ENCODE data around the gene FLOT2. TPM values are rescaled to one million over a fixed set of nuclear protein-coding genes. Genes with fewer than 3 reads are reported as not detected.
"Not testable (repeated sequence)": the region's sequence is repeated elsewhere in the genome, so short reads cannot be mapped to it uniquely, and the experiment has no call there.

FLOT2 gene
- polyA plus RNA-seq, 4 donors: 80.8 to 98.4 (median 86.5) TPM

DNA sequence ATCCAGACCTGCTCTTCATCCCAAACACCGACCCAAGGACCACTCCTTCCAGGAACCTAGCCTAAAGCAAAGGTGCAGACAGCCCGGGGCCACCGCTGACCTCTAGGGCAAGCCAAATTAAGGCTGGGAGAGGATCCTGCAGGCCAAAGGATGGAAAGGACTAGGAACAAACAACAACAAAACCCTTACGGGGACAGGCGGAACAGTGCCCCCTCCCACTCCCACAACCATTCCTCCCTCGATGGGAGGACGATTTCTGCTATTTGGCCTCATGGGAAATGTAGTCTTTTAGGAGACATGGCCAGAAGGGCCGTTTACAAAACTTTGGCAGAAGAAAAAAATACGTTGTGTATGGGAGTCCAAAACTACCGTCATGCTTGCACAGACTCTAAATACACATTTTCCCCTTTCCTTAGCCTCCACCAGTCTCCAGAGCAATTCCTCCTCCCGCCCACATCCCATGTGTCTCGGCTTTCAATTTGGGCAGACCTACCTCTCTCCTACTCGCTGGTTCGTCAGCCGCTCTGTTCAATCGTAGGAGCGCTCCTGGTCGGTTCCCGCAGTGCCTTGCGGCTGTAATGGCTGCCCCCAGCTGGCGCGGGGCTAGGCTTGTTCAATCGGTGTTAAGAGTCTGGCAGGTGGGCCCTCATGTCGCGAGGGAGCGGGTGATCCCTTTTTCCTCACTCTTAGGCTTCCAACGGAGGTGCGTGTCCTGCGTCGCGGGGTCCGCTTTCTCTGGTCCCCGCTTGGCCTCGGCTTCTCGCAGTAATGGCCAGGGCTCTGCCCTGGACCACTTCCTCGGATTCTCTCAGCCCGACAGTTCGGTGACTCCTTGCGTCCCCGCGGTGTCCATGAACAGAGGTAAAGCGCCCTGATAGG lies 42.8 kb downstream of the FLOT2 start, which contains the start of gene ERAL1:
ERAL1 (plus strand) TSS at position 560 of the 879 bp plus-strand sequence; CDS start at position 579, 19 bp downstream.
- DNase-seq (ENCODE audit: low read depth in 4 of 4, low spot score in 3 of 4): peak; percentile 72 to 81 (median 74)

DNA sequence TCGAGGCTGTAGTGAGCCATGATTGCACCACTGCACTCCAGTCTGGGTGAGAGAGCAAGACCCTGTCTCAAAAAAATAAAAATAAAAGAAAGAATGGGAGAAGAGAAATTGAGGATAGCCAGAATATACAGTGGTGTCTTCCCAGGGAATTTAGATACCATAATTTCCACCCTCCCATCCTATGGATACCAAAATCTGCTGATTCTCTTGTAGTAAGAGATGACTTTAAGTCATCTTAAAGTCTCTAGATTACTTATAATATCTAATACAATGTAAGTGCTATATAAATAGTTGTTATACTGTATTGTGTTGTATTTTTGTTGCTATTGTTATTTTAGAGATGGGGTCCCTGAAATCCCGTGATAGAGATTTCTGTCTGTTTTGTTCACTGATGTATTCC lies 44.2 kb downstream of the FLOT2 start:
- no peak for DNase-seq (ENCODE audit: low read depth in 4 of 4, low spot score in 3 of 4)

DNA sequence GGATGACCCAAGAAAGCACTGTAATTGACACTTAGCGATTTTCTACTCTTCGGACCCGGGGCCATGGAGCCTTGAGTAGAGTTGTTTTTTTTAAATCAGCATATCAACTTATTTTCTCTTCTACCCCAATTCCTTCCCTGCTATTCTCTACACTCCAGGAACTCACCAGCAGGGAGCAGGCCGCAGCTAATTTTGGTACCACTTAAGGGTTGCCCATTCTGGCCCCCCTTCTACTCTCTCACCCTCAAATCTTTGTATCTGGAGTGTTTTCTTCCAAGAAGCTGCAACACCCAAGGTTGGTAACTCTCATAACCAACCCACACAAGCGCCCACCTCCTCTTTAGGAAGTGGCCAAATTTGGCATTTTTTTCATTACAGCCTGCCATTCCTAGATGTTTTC lies 48.3 kb downstream of the FLOT2 start:
- DNase-seq (ENCODE audit: low read depth in 4 of 4, low spot score in 3 of 4): no peak

DNA sequence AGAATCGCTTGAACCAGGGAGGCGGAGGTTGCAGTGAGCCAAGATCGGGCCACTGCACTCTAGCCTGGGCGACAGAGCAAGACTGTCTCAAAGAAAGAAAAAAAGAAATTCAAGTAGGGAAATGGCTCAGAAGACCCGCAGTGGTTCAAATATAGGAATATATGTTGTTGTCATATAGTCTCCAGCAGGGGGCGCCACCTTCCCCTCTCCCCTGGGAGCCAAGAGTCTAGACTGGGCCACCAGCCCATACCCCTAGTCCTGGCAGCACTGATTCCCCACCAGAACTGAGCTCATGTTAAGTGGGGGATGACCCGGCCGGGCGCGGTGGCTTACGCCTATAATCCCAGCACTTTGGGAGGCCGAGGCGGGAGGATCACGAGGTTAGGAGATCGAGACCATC lies 48.9 kb downstream of the FLOT2 start:
- not testable (repeated sequence) for DNase-seq (ENCODE audit: low read depth in 4 of 4, low spot score in 3 of 4)

DNA sequence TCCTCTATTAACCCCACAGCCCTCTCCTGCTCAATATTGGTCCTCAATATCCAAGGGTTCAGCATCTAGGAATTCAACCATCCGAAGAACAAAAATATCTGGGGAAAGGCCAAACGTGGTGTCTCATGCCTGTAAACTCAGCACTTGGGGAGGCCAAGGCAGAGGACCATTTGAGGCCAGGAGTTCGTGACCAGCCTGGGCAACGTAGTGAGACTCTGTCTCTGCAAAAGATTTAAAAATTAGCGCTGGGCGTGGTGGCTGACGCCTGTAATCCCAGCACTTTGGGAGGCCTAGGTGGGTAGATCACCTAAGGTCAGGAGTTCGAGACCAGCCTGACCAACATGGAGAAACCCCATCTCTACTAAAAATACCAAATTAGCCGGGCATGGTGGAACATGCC lies 50.8 kb downstream of the FLOT2 start:
- DNase-seq (ENCODE audit: low read depth in 4 of 4, low spot score in 3 of 4): not testable (repeated sequence)

DNA sequence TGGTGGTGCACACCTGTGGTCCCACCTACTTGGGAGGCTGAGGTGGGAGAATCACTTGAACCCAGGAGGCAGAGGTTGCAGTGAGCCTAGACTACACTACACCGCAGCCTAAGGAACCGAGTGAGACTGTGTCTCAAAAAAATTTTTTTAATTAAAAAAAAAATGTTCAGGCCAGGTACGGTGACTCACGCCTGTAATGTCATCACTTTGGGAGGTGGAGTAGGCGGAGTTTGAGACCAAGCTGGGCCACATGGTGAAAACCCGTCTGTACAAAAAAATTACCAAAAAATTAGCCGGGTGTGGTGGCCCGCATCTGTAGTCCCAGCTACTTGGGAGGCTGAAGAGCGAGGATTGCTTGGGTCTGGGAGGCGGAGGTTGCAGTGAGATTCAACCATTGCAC lies 51.3 kb downstream of the FLOT2 start:
- DNase-seq (ENCODE audit: low read depth in 4 of 4, low spot score in 3 of 4): no peak

DNA sequence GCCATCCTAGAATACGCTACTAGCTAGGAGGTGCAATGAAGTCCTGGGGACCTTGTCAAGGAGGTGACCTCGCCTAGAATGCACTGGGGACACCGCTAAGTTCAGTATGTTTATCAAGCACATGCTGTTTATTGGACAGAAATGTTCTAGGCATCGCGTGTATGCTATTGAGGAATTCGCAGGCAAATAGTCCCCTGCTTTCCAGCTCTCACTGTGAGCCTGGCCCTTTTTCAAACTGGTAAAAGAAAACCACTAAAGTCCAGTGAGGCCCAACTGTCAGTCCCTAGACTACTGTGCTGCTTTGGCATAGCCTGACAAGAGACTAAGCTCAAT lies 53.8 kb downstream of the FLOT2 start:
- DNase-seq (ENCODE audit: low read depth in 4 of 4, low spot score in 3 of 4): no peak

DNA sequence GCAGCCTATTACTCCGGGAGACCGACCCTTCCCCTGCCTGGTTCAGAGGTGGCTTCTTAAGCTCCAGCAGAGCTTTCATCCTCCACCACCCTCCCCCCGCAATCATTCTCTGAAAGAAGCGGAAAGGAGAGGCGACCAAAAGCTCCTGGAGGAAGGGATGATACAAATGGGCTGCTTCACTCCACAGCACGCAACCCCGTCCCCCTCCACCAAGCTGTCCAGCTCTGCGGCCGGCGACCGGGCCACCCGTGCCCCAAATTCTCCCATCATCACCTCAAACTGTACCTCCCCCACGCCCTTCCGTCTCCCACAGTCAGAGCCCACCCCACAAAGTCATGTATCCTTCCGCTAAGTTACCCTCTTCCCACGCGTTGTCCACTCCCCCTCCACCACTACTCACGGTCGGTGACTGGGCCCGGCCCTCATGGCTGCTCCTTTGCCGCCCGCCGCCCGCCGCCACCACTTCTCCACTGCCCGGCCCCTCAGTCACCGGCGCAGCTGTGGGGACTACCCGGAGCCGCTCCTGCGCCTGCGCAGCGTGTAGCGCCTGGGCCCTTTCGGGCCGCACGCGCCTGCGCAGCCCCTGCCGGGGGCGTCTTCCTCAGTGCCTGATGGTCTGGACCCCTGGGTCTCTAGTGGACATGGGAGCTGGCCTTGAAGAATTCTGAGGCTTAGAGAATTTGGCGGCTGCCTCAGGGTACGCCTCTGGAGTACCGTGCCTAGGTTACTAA lies 55.1 kb downstream of the FLOT2 start, which contains the start of gene FAM222B:
FAM222B (minus strand) TSS at position 509 of the 731 bp plus-strand sequence. CDS start 76,123 bp downstream, outside the sequence.
- peak; percentile 69 to 77 (median 73) for DNase-seq (ENCODE audit: low read depth in 4 of 4, low spot score in 3 of 4)

DNA sequence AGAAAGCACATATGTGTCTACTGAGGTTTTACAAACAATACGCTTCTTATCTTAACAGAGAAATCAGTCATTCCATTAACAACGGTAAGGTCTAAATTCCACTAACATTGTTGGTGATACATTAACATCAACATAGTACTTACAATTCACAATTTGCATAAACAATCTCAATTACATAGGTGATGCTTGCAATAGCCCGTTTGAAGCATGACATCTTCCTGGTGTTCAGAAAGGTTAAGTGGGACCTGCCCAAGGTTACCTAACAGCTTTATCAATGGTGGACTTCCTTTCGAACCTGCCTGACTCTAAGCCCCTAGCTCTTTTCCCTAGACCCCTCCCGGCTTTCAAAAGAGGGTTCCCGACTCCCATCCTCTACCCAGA lies 55.6 kb downstream of the FLOT2 start:
- DNase-seq (ENCODE audit: low read depth in 4 of 4, low spot score in 3 of 4): peak in 1 of 4 donors; percentile 7

DNA sequence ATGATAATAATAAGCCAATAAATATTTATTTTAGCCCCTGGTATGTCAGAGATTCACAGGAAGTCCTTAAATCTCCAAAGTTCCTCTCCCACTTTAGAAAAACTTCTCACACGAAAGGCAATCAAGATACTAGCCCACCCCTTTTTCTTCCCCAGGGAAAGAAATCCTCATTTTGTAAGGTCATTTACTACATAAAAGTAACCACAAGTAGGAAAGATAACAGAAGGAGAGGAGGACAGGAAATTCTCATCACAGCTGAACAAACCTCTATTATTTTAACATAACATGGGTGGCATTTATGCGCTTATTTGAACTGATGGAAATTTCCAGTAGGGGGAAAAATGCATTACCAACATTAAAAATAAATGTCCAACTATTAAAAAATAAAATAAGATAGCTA lies 58.3 kb downstream of the FLOT2 start:
- no peak for DNase-seq (ENCODE audit: low read depth in 4 of 4, low spot score in 3 of 4)

DNA sequence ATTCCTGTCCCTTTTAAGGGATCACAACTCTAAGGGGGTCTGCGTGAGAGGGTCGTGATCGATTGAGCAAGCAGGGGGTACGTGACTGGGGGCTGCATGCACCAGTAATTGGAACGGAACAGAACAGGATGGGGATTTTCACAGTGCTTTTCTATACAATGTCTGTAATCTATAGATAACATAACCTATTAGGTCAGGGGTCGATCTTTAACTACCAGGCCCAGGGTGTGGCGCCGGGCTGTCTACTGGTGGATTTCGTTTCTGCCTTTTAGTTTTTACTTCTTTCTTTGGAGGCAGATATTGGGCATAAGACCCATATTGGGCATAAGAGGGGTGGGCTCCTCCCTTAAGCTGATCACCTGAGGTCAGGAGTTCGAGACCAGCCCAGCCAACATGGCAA lies 61.0 kb downstream of the FLOT2 start:
- DNase-seq (ENCODE audit: low read depth in 4 of 4, low spot score in 3 of 4): not testable (repeated sequence)

DNA sequence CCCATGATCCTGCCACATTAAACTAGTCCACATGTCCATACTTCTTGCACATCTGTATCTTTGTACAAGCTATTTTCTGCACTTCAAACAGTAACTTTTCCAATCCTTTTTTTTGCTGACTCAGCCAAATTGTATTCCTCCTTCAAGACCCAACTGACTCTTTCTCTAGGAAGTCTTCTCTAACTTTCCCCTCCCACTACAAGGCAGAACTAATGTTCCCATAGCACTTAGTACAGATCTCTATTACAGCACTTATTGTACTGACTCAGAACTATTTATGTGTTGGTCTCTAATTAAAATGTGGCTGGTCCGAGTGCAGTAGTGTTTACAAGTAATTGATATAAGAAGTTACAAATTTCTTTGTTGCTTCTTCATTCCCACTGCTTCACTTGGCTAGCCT lies 63.1 kb downstream of the FLOT2 start:
- DNase-seq (ENCODE audit: low read depth in 4 of 4, low spot score in 3 of 4): no peak

Other genes with a start within 250 kb of the FLOT2 start
- 10 to 100 TPM; 78.3 to 84.4 (median 80.9) TPM for gene SDF2, start 235.8 kb downstream of the FLOT2 start, polyA plus RNA-seq (ENCODE audit: insufficient read length in 4 of 4)
- gene SUPT6H, start 235.5 kb downstream of the FLOT2 start, polyA plus RNA-seq (ENCODE audit: insufficient read length in 4 of 4): 10 to 100 TPM; 67.0 to 74.3 (median 68.4) TPM
- 1 to 10 TPM; 5.0 to 7.3 (median 6.2) TPM for gene PROCA1, start 185.8 kb downstream of the FLOT2 start, polyA plus RNA-seq (ENCODE audit: insufficient read length in 4 of 4)
- 100 to 1,000 TPM; 178 to 196 (median 186) TPM for gene RAB34, start 179.9 kb downstream of the FLOT2 start, polyA plus RNA-seq (ENCODE audit: insufficient read length in 4 of 4)
- 1,000 to 10,000 TPM in 3 of 4 donors, 100 to 1,000 TPM in 1; 835 to 1,239 (median 1,092) TPM for gene RPL23A, start 177.7 kb downstream of the FLOT2 start, polyA plus RNA-seq (ENCODE audit: insufficient read length in 4 of 4)
- 10 to 100 TPM; 17.9 to 20.9 (median 18.8) TPM for gene TLCD1, start 171.5 kb downstream of the FLOT2 start, polyA plus RNA-seq (ENCODE audit: insufficient read length in 4 of 4)
- gene NEK8, start 168.9 kb downstream of the FLOT2 start, polyA plus RNA-seq (ENCODE audit: insufficient read length in 4 of 4): 1 to 10 TPM; 6.4 to 8.1 (median 7.8) TPM
- gene TRAF4, start 153.7 kb downstream of the FLOT2 start, polyA plus RNA-seq (ENCODE audit: insufficient read length in 4 of 4): 100 to 1,000 TPM; 117 to 145 (median 135) TPM
- 10 to 100 TPM; 21.2 to 26.7 (median 22.7) TPM for gene FAM222B, start 54.9 kb downstream of the FLOT2 start, polyA plus RNA-seq (ENCODE audit: insufficient read length in 4 of 4)
- gene ERAL1, start 42.7 kb downstream of the FLOT2 start, polyA plus RNA-seq (ENCODE audit: insufficient read length in 4 of 4): 10 to 100 TPM; 63.6 to 72.1 (median 70.8) TPM
- 10 to 100 TPM; 13.1 to 19.0 (median 14.7) TPM for gene DHRS13, start 5.3 kb upstream of the FLOT2 start, polyA plus RNA-seq (ENCODE audit: insufficient read length in 4 of 4)
- gene PHF12, start 53.8 kb upstream of the FLOT2 start, polyA plus RNA-seq (ENCODE audit: insufficient read length in 4 of 4): 10 to 100 TPM; 42.3 to 48.1 (median 46.4) TPM
- gene SEZ6, start 108.3 kb upstream of the FLOT2 start, polyA plus RNA-seq (ENCODE audit: insufficient read length in 4 of 4): under 1 TPM in 3 of 4 donors, not detected in 1; 0.21 to 0.48 (median 0.25) TPM
- gene PIPOX, start 145.4 kb upstream of the FLOT2 start, polyA plus RNA-seq (ENCODE audit: insufficient read length in 4 of 4): 10 to 100 TPM in 2 of 4 donors, 1 to 10 TPM in 2; 5.6 to 11.6 (median 9.1) TPM

All from right renal pelvis (tissue), 4 donors.